ENCODE data around the gene CFAP119.

CFAP119 gene

DNA sequence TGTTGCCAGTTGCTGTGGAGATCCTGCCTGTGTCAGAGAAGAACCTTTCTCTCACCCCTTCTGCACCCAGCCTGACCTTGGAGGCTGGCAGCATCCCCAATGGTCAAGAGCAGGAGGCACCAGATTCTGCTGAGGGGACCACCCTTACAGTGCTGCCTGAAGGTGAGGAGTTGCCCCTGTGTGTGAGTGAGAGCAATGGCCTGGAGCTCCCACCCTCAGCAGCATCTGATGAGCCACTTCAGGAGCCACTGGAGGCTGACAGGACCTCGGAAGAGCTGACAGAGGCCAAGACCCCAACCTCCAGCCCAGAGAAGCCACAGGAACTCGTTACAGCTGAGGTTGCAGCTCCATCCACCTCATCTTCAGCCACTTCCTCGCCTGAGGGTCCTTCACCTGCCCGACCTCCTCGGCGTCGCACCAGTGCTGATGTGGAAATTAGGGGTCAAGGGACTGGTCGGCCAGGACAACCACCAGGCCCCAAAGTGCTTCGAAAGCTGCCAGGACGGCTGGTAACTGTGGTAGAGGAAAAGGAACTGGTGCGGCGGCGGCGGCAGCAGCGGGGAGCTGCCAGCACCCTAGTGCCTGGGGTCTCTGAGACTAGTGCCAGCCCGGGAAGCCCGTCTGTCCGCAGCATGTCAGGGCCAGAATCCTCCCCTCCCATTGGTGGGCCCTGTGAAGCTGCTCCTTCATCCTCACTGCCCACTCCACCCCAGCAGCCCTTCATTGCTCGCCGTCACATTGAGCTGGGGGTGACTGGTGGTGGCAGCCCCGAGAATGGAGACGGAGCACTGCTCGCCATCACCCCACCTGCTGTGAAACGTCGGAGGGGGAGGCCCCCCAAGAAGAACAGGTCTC is 23.8 kb downstream of the CFAP119 start:
- DNase-seq = no peak

DNA sequence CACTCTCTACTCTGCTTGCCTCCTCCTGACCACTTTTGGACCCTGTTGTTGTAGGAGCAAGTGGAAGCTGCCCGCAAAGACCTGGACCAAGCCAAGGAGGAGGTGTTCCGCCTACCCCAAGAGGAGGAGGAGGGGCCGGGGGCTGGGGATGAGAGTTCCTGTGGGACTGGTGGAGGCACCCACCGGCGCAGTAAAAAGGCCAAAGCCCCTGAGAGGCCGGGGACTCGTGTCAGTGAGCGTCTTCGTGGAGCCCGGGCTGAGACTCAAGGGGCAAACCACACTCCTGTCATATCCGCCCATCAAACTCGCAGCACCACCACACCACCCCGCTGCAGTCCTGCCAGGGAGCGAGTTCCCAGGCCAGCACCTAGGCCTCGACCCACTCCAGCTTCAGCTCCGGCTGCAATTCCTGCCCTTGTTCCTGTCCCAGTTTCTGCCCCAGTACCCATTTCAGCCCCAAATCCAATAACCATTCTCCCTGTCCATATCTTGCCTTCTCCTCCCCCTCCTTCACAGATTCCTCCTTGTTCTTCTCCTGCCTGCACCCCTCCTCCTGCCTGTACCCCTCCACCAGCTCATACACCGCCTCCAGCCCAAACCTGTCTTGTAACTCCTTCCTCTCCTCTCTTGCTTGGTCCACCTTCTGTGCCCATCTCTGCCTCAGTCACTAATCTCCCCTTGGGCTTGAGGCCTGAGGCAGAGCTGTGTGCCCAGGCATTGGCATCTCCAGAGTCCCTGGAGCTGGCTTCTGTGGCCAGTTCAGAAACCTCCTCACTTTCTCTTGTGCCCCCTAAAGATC is 24.7 kb downstream of the CFAP119 start:
- DNase-seq = no peak

DNA sequence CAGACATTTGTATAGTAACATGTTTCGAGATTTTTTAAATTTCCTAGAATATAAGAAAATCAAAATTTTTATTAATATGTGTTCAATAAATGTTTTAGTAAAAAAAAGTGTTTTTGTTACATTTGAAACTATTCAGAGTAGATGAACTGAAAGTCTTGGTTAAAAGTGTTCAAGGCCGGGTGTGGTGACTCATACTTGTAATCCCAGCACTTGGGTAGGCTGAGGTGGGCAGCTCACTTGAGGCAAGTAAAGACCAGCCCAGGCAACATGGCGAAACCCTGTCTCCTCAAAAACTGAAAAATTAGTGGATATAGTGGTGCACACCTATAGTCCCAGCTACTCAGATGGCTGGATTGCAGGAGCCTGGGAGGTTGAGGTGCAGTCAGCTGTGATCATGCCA is 30.5 kb downstream of the CFAP119 start:
- no peak for DNase-seq

DNA sequence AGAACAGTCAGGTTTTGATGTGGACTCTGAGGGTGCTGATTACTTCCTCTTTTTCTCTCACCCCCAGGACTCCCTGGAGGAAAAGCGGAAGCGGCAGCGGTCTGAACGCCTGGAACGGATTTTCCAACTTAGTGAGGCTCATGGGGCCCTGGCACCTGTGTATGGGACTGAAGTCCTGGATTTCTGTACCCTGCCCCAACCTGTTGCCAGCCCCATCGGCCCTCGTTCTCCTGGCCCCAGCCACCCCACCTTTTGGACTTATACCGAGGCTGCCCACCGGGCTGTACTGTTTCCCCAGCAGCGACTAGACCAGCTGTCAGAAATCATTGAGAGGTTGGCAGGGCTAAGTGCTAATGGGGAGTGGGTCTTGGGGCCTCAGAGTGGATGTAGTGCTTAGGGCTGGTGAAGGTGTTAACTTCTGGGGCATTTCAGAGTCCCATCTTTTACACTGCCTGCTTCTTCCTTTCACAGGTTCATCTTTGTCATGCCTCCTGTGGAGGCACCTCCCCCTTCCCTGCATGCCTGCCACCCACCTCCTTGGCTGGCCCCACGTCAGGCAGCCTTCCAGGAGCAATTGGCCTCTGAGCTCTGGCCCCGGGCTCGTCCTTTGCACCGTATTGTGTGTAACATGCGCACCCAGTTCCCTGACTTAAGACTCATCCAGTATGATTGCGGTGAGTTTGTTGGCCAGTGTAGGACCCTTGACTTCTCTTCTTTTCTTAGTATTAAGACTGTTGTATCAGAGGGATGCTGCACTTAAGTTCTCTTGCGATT is 32.8 kb downstream of the CFAP119 start:
- DNase-seq = no peak

DNA sequence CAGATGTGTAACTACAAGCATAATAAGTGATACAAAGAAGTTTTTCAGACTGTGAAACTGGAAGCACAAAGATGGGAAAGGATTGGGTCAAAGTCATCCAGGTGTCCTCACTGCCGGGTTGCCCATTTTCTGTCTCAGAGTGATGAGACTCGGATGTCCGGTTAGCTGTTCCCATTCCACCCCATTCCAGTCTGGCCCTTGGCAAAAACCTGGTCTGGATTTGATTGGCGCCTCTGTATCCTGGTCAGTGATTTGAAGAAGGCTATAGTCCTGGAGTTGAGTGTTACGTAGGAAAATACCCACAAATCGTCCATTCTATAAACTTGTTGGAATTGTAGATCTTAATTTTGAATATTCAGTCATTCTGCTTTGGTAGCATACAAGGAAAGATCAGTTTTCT is 33.5 kb downstream of the CFAP119 start:
- no peak for DNase-seq

DNA sequence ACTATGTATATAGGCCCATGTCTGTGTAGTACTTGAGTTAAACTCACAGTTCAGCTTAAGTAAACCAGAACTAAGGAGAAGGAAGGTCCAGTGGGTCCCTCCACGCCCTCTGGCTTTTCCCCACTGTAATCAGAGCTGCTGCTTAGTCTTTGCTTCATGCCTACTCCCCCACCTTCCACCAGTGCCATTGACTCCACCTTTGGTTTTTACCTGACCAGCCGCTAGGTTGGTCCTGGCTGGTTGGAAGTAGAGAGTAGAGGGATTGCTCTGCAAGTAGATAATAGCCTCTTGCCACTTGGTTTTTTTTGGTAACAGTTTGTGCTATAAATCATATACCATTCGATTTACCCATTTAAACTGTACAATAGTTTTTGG is 36.5 kb downstream of the CFAP119 start:
- no peak for DNase-seq

DNA sequence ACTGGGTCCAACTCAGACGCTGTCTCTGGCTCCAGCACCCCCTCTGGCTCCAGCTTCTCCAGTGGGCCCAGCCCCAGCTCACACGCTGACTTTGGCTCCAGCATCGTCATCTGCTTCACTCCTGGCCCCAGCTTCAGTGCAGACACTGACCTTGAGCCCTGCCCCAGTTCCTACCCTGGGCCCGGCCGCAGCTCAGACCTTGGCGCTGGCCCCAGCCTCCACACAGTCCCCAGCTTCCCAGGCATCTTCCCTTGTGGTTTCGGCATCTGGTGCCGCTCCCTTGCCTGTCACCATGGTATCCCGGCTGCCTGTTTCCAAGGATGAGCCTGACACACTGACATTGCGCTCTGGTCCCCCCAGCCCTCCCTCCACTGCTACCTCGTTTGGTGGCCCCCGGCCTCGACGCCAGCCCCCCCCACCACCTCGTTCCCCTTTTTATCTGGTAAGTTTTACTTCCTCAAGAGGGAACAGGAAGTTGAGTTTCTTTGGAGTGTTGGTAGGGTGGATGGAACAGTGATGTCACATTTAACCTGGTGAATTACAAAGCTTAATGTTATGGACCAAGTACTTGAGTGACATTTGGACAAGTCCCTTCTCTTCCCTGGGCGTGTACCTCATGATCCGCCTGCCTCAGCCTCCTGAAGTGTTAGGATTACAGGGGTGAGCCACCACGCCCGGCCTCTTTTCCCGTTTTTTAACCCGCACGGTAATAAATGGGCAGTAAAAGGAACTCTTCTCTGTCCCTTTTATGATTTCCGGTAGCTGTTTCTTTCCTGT is 37.0 kb downstream of the CFAP119 start:
- no peak for DNase-seq

DNA sequence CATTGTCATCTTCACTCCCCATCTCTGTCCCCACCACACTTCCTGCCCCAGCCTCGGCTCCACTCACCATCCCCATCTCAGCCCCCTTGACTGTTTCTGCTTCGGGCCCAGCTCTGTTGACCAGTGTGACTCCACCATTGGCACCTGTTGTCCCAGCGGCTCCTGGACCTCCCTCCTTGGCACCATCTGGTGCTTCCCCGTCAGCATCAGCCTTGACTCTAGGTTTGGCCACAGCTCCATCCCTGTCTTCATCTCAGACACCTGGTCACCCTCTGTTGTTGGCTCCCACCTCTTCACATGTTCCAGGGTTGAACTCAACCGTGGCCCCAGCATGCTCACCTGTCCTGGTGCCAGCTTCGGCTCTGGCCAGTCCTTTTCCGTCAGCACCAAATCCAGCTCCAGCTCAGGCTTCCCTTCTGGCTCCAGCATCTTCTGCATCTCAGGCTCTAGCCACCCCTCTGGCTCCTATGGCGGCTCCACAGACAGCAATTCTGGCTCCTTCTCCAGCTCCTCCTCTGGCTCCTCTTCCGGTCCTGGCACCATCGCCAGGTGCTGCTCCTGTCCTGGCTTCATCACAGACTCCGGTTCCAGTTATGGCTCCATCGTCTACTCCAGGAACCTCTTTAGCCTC is 38.0 kb downstream of the CFAP119 start:
- DNase-seq = no peak

DNA sequence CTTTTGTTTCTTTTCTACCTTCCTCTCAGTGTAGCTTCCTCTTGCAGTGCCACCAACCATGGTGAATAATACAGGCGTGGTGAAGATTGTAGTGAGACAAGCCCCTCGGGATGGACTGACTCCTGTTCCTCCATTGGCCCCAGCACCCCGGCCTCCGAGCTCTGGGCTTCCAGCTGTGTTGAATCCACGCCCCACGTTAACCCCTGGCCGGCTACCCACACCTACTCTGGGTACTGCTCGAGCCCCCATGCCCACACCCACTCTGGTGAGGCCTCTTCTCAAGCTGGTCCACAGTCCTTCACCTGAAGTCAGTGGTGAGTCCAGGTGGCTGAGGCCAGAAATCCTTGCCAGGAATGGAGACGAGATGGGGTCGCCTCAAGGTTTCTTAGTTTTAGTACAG is 38.9 kb downstream of the CFAP119 start:
- DNase-seq = no peak

DNA sequence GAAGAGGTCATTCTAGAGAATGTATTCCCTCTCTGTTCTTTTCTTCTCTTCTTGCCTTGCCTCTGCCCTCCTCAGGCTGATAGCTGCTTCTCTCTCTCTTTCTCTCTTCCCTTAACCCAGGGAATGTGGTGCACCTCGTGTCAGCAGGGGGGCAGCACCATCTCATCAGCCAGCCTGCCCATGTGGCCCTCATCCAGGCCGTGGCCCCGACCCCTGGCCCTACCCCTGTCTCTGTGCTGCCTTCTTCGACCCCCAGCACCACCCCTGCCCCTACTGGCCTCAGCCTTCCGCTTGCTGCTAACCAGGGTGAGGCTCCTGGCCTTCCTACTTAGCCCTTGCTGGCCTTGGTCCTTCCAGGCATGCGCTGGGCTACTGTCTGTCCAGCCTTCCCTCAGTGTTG is 39.4 kb downstream of the CFAP119 start:
- DNase-seq = no peak

DNA sequence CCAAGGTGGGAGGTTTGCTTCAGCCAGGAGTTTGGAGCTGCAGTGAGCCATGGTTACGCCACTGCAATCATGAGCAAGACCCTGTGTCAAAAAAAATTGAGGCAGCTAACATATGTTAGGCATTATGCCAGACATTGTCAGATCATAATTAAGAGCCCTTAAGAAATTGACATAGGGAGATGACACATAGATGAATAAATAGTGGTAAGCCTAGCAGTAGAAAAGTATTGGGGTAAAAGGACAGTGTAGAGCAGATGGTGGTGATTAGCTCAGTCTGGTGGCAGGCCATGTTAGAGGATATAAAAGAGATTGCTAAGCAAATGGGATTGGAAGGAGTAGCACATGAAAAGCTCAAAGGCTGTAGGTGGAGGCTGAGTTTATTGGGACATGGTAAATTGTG is 40.3 kb downstream of the CFAP119 start:
- DNase-seq = no peak

DNA sequence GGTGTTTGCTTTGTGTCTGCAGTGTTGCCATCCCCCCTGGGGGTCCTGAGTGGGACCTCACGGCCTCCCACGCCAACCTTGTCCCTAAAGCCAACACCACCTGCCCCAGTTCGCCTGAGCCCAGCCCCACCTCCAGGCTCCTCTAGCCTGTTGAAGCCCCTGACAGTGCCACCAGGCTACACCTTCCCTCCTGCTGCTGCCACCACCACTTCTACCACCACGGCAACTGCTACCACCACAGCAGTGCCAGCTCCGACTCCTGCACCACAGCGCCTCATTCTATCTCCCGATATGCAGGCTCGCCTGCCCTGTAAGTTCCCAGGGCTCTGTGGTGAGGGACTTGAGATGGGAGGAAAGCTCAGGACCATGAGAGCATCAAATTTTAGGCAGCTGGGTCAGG is 40.7 kb downstream of the CFAP119 start:
- DNase-seq = no peak

DNA sequence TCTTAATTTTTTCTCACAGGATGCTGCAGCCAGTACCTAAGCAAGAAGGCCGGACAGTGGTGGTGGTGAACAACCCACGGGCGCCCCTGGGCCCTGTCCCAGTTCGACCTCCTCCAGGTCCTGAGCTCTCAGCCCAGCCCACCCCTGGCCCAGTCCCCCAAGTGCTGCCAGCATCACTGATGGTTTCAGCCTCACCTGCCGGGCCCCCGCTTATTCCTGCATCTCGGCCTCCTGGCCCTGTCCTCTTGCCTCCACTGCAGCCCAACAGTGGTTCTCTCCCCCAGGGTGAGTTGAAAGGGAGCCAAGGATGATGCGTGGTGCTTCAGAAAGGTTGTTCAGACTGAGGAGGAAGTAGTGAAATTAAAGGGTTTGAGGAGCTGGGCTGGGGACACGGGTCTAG is 41.2 kb downstream of the CFAP119 start:
- DNase-seq = no peak

DNA sequence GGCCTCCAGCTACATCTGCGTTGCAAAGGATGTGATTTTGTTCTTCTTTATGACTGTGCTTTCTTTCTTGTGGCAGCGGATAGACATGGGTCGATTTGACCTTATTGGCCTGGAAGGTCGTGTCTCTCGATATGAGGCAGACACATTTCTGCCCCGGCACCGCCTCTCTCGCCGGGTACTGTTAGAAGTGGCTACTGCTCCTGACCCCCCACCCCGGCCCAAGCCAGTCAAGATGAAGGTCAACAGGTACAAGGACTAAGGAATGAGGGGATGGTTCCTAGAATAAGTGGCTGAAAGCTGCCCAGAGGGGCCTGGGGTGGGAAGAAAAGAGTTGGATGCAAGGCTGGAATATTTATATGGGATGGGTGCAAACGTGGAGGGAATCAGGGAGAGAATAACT is 41.8 kb downstream of the CFAP119 start:
- DNase-seq = no peak

DNA sequence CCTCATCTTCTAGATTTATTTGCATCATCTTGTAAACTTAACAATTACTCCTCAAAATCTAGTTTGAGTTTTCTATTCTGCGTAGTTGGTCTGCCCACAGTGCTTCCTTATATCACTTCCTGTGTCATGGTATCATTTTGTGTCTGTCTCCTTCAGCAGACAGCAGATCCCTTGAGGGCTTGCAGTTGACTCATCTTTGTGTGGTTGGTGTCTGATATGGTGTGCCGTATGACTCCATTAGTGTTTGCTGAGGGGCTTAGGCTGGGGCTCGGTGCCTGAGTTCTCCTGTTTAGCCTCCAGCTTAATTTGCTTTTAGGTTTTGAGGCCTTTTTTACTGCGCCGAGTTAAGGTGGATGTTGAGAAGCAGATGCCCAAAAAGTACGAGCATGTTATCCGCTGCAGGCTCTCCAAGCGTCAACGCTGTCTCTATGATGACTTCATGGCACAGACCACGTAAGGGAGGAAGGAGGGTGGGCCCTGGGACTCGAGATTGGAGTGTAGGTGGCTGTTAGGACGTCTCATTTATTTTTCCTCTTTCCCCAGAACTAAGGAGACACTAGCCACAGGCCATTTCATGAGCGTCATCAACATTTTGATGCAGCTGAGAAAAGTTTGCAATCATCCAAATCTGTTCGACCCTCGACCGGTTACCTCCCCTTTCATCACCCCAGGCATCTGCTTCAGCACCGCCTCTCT is 46.0 kb downstream of the CFAP119 start:
- peak; percentile 59 for DNase-seq

DNA sequence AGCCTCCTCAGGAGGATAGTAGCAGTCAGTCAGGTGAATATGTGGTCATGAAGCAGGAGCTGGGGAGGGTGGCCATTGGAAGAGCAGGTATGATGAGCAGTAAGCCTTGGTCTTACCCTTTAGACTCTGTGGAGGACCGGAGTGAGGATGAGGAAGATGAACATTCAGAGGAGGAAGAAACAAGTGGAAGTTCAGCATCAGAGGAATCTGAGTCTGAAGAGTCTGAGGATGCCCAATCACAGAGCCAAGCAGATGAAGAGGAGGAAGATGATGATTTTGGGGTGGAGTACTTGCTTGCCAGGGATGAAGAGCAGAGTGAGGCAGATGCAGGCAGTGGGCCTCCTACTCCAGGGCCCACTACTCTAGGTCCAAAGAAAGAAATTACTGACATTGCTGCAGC is 50.1 kb downstream of the CFAP119 start:
- DNase-seq = no peak

DNA sequence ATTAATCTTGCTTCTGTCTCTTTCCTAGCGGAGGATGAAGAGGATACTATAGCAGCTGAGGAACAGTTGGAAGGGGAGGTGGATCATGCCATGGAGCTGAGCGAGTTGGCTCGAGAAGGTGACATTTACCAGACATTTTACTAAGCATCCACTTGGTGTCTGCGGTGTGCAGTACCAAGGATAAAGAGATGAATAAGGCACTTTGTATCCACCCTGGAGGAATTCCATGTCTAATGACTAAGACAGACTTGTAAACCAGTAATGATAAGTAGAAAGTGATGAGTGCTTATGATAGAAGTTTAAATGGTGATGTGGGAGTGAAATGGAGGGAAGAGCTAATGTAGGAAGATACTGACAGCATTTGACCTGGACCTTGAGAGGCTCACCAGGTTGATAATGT is 50.9 kb downstream of the CFAP119 start:
- no peak for DNase-seq

Measured in CD4-positive, alpha-beta T cell treated with Interleukin-21 for 1 hour (primary cell).